GM13977 (cell line): ENCODE results near the gene COL4A1.

ENCODE experiments used
- DNase-seq: peaks from one replicate; pipeline ENCODE4 v3.0.0; 2012; ENCODE audit warnings: low spot score
- CTCF ChIP-seq: IDR thresholded peaks from 2 replicates; pipeline ENCODE4 v1.5.1; 2012; ENCODE audit warnings: mild to moderate bottlenecking, control low read depth; ENCODE audit not compliant: insufficient read depth; ENCODE audit errors: extremely low read depth, missing control alignments
- in situ Hi-C: fragments of 300-500 bp; cut with MboI; formaldehyde crosslinking; loops from one replicate; pipeline ENCODE4 v1.12.0; 2022; ENCODE audit warnings: low sequenced_read_pairs, low pct_unique_long_range_greater_than_20kb, mixed read lengths, inconsistent platforms; ENCODE audit not compliant: unreplicated experiment

COL4A1 gene

GRCh38 chr13:110330491-110331011 is 23.6 kb upstream of the COL4A1 start:
- TF ChIP-seq CTCF = no peak
- no peak for DNase-seq
- in situ Hi-C loops = no loop called here

GRCh38 chr13:110329798-110330461 is 23.0 kb upstream of the COL4A1 start:
- DNase-seq = no peak
- TF ChIP-seq CTCF = no peak
- in situ Hi-C loops = no loop called here

- TF ChIP-seq CTCF = no peak
- in situ Hi-C loops = no loop called here
- DNase-seq = no peak
Observed at GRCh38 chr13:110329258-110329657, 22.3 kb upstream of the COL4A1 start.

- in situ Hi-C loops = no loop called here
Observed at GRCh38 chr13:110328573-110328972, 21.6 kb upstream of the COL4A1 start.

GRCh38 chr13:110327051-110327721 is 20.2 kb upstream of the COL4A1 start:
- TF ChIP-seq CTCF = no peak
- no peak for DNase-seq

More at GRCh38 chr13:110328573-110328972, 21.6 kb upstream of the COL4A1 start:
- no peak for TF ChIP-seq CTCF
- DNase-seq = no peak

GRCh38 chr13:110326263-110326904 is 19.4 kb upstream of the COL4A1 start:
- TF ChIP-seq CTCF = no peak
- DNase-seq = no peak
- in situ Hi-C loops = no loop called here

More at GRCh38 chr13:110327051-110327721, 20.2 kb upstream of the COL4A1 start:
- in situ Hi-C loops = no loop called here
